Measurements from ENCODE around the gene NFIB. TPM values are rescaled to one million over a fixed set of nuclear protein-coding genes. Genes with fewer than 3 reads are reported as not detected.

NFIB gene
- total RNA-seq, 1 donor from 2014 or later: 66.3 TPM

- no peak for TF ChIP-seq CTCF (IDR thresholded peaks at IDR 0.05)
- Mint-ChIP-seq H3K4me3 (ENCODE audit: unreplicated experiment) (no peak overlapping the region), H3K27me3 (ENCODE audit: low read depth) (no peaks in the 10 kb centered on the region), H3K9me3 (ENCODE audit: low read depth) (no peaks in the 10 kb centered on the region), H3K36me3 (ENCODE audit: low read depth) (peaks cover 6% of the 10 kb centered on the region), H3K4me1 (ENCODE audit: low read depth) (peaks cover 19% of the 10 kb centered on the region), H3K27ac (ENCODE audit: unreplicated experiment) (no peak overlapping the region)
- DNase-seq (ENCODE audit: low spot score): no peak
Observed at GRCh38 chr9:14103115-14103514, 210.8 kb downstream of the NFIB start.

GRCh38 chr9:14099737-14100136 is 214.2 kb downstream of the NFIB start:
- Mint-ChIP-seq H3K27ac (ENCODE audit: unreplicated experiment) (no peak overlapping the region), H3K9me3 (ENCODE audit: low read depth) (no peaks in the 10 kb centered on the region), H3K4me3 (ENCODE audit: unreplicated experiment) (no peak overlapping the region), H3K36me3 (ENCODE audit: low read depth) (peaks cover 2% of the 10 kb centered on the region), H3K4me1 (ENCODE audit: low read depth) (peaks cover 41% of the 10 kb centered on the region), H3K27me3 (ENCODE audit: low read depth) (no peaks in the 10 kb centered on the region)
- no peak for TF ChIP-seq CTCF (IDR thresholded peaks at IDR 0.05)
- DNase-seq (ENCODE audit: low spot score): no peak

- peaks cover 37% of the 10 kb centered on the region for H3K4me1 Mint-ChIP-seq (ENCODE audit: low read depth)
- H3K9me3 Mint-ChIP-seq (ENCODE audit: low read depth): no peaks in the 10 kb centered on the region
- no peak overlapping the region for H3K4me3 Mint-ChIP-seq (ENCODE audit: unreplicated experiment)
- no peaks in the 10 kb centered on the region for H3K27me3 Mint-ChIP-seq (ENCODE audit: low read depth)
- no peak for TF ChIP-seq CTCF (IDR thresholded peaks at IDR 0.05)
- no peak overlapping the region for H3K27ac Mint-ChIP-seq (ENCODE audit: unreplicated experiment)
- peaks cover 4% of the 10 kb centered on the region for H3K36me3 Mint-ChIP-seq (ENCODE audit: low read depth)
- no peak for DNase-seq (ENCODE audit: low spot score)
Observed at GRCh38 chr9:14098486-14099180, 215.3 kb downstream of the NFIB start.

GRCh38 chr9:14097666-14098415 is 216.1 kb downstream of the NFIB start:
- Mint-ChIP-seq H3K27me3 (ENCODE audit: low read depth) (no peaks in the 10 kb centered on the region), H3K27ac (ENCODE audit: unreplicated experiment) (peak overlapping the region; percentile 95), H3K4me3 (ENCODE audit: unreplicated experiment) (no peak overlapping the region), H3K9me3 (ENCODE audit: low read depth) (no peaks in the 10 kb centered on the region), H3K36me3 (ENCODE audit: low read depth) (peaks cover 6% of the 10 kb centered on the region), H3K4me1 (ENCODE audit: low read depth) (peaks cover 33% of the 10 kb centered on the region)
- DNase-seq (ENCODE audit: low spot score): no peak
- TF ChIP-seq CTCF (IDR thresholded peaks at IDR 0.05): no peak

- no peak for DNase-seq (ENCODE audit: low spot score)
- no peaks in the 10 kb centered on the region for H3K27me3 Mint-ChIP-seq (ENCODE audit: low read depth)
- no peaks in the 10 kb centered on the region for H3K9me3 Mint-ChIP-seq (ENCODE audit: low read depth)
- H3K36me3 Mint-ChIP-seq (ENCODE audit: low read depth): peaks cover 6% of the 10 kb centered on the region
- TF ChIP-seq CTCF (IDR thresholded peaks at IDR 0.05): no peak
- peak overlapping the region; percentile 37 for H3K4me3 Mint-ChIP-seq (ENCODE audit: unreplicated experiment)
- peak overlapping the region; percentile 95 for H3K27ac Mint-ChIP-seq (ENCODE audit: unreplicated experiment)
- H3K4me1 Mint-ChIP-seq (ENCODE audit: low read depth): peaks cover 32% of the 10 kb centered on the region
Observed at GRCh38 chr9:14097215-14097614, 216.7 kb downstream of the NFIB start.
